ENCODE results near the gene USP17L30. TPM values are rescaled to one million over a fixed set of nuclear protein-coding genes. Genes with fewer than 3 reads are reported as not detected.
"Not testable (repeated sequence)": the region's sequence is repeated elsewhere in the genome, so short reads cannot be mapped to it uniquely, and the experiment has no call there.

USP17L30 gene
- total and polyA plus RNA-seq, 2 of the 13 experiments (the other 11 are each of a cell fraction or from before 2014, with no cell fraction given), result not detected

DNA sequence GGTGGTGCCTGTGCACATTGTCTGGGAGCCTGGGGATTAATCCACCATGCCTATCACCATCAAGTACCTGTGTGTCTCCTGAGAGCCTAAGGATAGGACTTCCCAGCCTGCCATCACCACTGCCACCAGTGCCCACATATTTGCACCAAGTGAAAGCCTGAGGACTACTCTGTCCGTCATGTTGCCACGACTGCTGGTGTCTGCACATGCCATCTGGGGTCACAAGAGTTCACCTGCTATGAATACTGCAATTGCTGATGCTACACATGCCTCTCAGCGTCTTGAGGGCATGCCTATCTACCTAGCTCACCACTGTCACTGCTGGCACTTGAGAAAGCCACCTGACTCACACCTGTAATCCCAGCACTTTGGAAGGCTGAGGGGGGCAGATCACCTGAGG lies 43.6 kb downstream of the USP17L30 start:
- H3K27me3 ChIP-seq (ENCODE audit: control insufficient read depth in 1 of 2, insufficient read depth in 2 of 2, low read length in 2 of 2); POLR2A ChIA-PET; intact Hi-C loops (cut with micrococcal nuclease; ENCODE audit: unreplicated experiment); H3K4me1 ChIP-seq (ENCODE audit: insufficient read depth, low read length); H3K79me2 ChIP-seq (ENCODE audit: insufficient read depth, low read length); BruUV-seq (replicated peaks); H3K9ac ChIP-seq (ENCODE audit: insufficient read depth, low read depth, low read length); CTCF ChIA-PET (ENCODE audit: low intra/inter-chr PET ratio, low total read pairs); H3K36me3 ChIP-seq (replicated peaks in 1 of 2; ENCODE audit: control insufficient read depth in 1 of 2, insufficient read depth in 2 of 2, low read length in 2 of 2); H3K4me2 ChIP-seq (ENCODE audit: low read depth, low read length); ATAC-seq; H4K20me1 ChIP-seq (ENCODE audit: insufficient read depth, low read length); DNase-seq (ENCODE audit: low spot score); H3K27ac ChIP-seq (ENCODE audit: extremely low read length, insufficient read depth, low read length); H3K4me3 ChIP-seq (replicated peaks in 1 of 3; ENCODE audit: insufficient read depth in 1 of 3, low read depth in 2 of 3, low read length in 3 of 3); in situ Hi-C loops (cut with HindIII; ENCODE audit: extremely low pct_ligation_motif_present, low pct_unique_long_range_greater_than_20kb); H2AFZ ChIP-seq (ENCODE audit: low read length); FAIRE-seq; H3K9me3 ChIP-seq (ENCODE audit: low read length): not testable (repeated sequence)
- WGBS (ENCODE audit: low lambda C conversion rate), result 0% methylated on average over 2 of the region's 3 CpGs

DNA sequence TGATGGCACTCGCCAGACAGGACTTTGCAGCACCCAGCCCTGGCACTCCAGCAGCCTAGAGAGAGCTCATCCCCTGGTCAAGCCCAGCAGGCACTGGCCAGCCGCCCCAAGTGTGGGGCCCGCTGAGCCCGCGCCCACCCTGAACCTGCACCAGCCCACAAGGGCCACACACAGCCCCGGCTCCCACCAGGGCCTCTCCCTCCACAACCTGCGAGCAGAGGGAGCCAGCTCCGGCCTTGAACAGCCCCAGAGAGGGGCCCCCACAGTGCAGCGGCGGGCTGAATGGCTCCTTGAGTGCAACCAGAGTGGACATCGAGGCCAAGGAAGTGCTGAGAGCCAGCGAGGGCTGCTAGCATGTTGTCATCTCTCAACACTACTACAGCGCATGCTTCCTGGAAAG lies 46.9 kb downstream of the USP17L30 start:
- BruUV-seq (replicated peaks), result no TSS peak
- CTCF ChIA-PET (ENCODE audit: low intra/inter-chr PET ratio, low total read pairs), result no interaction called here
- Histone ChIP-seq H3K27me3 (ENCODE audit: control insufficient read depth in 1 of 2, insufficient read depth in 2 of 2, low read length in 2 of 2) (no peaks in the 10 kb centered on the region), H2AFZ (ENCODE audit: low read length) (no peak overlapping the region), H3K4me2 (ENCODE audit: low read depth, low read length) (no peak overlapping the region), H3K79me2 (ENCODE audit: insufficient read depth, low read length) (no peaks in the 10 kb centered on the region), H3K4me3 (replicated peaks in 1 of 3; ENCODE audit: insufficient read depth in 1 of 3, low read depth in 2 of 3, low read length in 3 of 3) (no peak overlapping the region), H3K9me3 (ENCODE audit: low read length) (no peaks in the 10 kb centered on the region), H3K36me3 (replicated peaks in 1 of 2; ENCODE audit: control insufficient read depth in 1 of 2, insufficient read depth in 2 of 2, low read length in 2 of 2) (no peaks in the 10 kb centered on the region), H3K4me1 (ENCODE audit: insufficient read depth, low read length) (no peaks in the 10 kb centered on the region), H4K20me1 (ENCODE audit: insufficient read depth, low read length) (no peaks in the 10 kb centered on the region), H3K27ac (ENCODE audit: extremely low read length, insufficient read depth, low read length) (no peak overlapping the region), H3K9ac (ENCODE audit: insufficient read depth, low read depth, low read length) (no peak overlapping the region)
- WGBS (ENCODE audit: low lambda C conversion rate), result 63% methylated on average over 6 of the region's 13 CpGs
- POLR2A ChIA-PET, result no interaction called here
- in situ Hi-C loops (cut with HindIII; ENCODE audit: extremely low pct_ligation_motif_present, low pct_unique_long_range_greater_than_20kb), result no loop called here
- DNase-seq (ENCODE audit: low spot score) (no peak), FAIRE-seq (no peak), ATAC-seq (no peak)
- intact Hi-C loops (cut with micrococcal nuclease; ENCODE audit: unreplicated experiment), result no loop called here
- TF ChIP-seq, protein P1, sequence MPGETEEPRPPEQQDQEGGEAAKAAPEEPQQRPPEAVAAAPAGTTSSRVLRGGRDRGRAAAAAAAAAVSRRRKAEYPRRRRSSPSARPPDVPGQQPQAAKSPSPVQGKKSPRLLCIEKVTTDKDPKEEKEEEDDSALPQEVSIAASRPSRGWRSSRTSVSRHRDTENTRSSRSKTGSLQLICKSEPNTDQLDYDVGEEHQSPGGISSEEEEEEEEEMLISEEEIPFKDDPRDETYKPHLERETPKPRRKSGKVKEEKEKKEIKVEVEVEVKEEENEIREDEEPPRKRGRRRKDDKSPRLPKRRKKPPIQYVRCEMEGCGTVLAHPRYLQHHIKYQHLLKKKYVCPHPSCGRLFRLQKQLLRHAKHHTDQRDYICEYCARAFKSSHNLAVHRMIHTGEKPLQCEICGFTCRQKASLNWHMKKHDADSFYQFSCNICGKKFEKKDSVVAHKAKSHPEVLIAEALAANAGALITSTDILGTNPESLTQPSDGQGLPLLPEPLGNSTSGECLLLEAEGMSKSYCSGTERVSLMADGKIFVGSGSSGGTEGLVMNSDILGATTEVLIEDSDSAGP (CRISPR knock-in tag; IDR thresholded peaks at IDR 0.05; ENCODE audit: borderline replicate concordance), result no peak
- TF ChIP-seq ZNF746 (CRISPR knock-in tag; IDR thresholded peaks at IDR 0.05) (no peak), SAP130 (CRISPR knock-in tag; IDR thresholded peaks at IDR 0.05; ENCODE audit: low read depth) (no peak), PTBP1 (IDR thresholded peaks at IDR 0.05; ENCODE audit: low read depth, low read length, poor library complexity, severe bottlenecking) (no peak), PHF5A (CRISPR knock-in tag; IDR thresholded peaks at IDR 0.05; ENCODE audit: low read depth, unreplicated experiment) (no peak)
- TF ChIP-seq, protein P2, sequence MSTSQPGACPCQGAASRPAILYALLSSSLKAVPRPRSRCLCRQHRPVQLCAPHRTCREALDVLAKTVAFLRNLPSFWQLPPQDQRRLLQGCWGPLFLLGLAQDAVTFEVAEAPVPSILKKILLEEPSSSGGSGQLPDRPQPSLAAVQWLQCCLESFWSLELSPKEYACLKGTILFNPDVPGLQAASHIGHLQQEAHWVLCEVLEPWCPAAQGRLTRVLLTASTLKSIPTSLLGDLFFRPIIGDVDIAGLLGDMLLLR (CRISPR knock-in tag; IDR thresholded peaks at IDR 0.05), result no peak
- TF ChIP-seq, protein P3, sequence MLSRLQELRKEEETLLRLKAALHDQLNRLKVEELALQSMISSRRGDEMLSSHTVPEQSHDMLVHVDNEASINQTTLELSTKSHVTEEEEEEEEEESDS (CRISPR knock-in tag; IDR thresholded peaks at IDR 0.05; ENCODE audit: borderline replicate concordance), result no peak
- TF ChIP-seq, protein P4, sequence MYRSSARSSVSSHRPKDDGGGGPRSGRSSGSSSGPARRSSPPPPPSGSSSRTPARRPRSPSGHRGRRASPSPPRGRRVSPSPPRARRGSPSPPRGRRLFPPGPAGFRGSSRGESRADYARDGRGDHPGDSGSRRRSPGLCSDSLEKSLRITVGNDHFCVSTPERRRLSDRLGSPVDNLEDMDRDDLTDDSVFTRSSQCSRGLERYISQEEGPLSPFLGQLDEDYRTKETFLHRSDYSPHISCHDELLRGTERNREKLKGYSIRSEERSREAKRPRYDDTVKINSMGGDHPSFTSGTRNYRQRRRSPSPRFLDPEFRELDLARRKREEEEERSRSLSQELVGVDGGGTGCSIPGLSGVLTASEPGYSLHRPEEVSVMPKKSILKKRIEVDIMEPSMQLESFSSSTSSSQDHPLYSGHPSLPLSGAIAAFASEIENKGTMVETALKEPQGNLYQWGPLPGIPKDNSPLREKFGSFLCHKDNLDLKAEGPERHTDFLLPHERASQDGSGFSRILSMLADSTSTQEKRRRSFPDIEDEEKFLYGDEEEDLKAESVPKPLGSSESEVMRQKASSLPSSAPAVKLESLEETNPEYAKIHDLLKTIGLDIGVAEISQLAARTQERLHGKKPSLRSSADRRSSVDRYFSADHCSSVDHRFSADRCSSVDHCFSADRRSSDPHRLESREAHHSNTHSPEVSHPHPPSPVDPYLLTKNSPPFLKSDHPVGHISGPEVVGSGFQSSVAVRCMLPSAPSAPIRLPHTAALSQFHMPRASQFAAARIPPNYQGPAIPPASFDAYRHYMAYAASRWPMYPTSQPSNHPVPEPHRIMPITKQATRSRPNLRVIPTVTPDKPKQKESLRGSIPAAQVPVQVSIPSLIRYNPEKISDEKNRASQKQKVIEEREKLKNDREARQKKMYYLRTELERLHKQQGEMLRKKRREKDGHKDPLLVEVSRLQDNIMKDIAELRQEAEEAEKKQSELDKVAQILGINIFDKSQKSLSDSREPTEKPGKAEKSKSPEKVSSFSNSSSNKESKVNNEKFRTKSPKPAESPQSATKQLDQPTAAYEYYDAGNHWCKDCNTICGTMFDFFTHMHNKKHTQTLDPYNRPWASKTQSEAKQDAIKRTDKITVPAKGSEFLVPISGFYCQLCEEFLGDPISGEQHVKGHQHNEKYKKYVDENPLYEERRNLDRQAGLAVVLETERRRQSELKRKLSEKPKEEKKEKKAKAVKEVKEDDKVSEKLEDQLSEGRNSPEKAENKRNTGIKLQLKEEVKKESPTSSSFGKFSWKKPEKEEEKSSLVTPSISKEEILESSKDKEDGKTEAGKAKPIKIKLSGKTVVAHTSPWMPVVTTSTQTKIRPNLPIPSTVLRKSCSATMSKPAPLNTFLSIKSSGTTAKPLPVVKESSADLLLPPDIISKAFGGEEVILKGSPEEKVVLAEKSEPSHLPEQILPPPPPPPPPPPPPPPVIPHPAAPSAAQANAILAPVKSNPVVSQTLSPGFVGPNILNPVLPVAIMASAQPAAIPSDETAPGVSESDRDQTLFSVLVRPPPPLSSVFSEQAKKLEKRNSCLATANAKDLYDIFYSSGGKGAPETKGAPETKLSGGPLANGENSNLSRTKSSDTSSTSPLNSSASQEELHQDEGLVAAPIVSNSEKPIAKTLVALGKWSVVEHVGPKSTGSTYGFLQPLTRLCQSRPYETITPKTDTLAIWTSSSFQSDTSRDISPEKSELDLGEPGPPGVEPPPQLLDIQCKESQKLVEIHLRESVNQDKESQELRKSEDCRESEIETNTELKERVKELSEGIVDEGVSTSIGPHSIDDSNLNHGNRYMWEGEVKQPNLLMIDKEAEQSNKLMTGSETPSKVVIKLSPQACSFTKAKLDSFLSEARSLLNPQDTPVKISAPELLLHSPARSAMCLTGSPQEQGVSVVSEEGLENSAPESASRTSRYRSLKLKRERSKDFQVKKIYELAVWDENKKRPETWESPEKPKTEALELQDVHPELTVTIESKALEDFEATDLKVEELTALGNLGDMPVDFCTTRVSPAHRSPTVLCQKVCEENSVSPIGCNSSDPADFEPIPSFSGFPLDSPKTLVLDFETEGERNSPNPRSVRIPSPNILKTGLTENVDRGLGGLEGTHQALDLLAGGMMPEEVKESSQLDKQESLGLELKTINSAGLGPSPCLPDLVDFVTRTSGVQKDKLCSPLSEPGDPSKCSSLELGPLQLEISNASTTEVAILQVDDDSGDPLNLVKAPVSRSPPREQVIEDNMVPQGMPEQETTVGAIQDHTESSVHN (CRISPR knock-in tag; IDR thresholded peaks at IDR 0.05), result no peak

Measured in HepG2 (cell line).